H9 (cell line): ENCODE measurements around the gene DPP3. TPM values are rescaled to one million over a fixed set of nuclear protein-coding genes. Genes with fewer than 3 reads are reported as not detected.

Experiments used
- DNase-seq: peaks from one replicate; pipeline ENCODE4 v3.0.0-alpha.2; 2017
- H2AFZ ChIP-seq: one replicate; pipeline ENCODE4 v1.6.1; 2013; ENCODE audit warnings: mild to moderate bottlenecking, low read length, control low read depth, moderate library complexity
- H2AK5ac ChIP-seq: 2 replicates; pipeline ENCODE4 v1.6.1; 2013; ENCODE audit warnings: low read length, control low read depth, mixed read lengths; ENCODE audit not compliant: insufficient read length
- H2BK120ac ChIP-seq: one replicate; pipeline ENCODE4 v1.6.1; 2013; ENCODE audit warnings: low read depth, mild to moderate bottlenecking, low read length, control low read depth, inconsistent platforms; ENCODE audit not compliant: poor library complexity, severe bottlenecking
- H2BK12ac ChIP-seq: 2 replicates; pipeline ENCODE4 v1.6.1; 2013; ENCODE audit warnings: low read length, control low read depth, mixed read lengths, low read depth; ENCODE audit not compliant: insufficient read length
- H2BK15ac ChIP-seq: 2 replicates; pipeline ENCODE4 v1.6.1; 2013; ENCODE audit warnings: low read depth, low read length, control low read depth
- H2BK20ac ChIP-seq: one replicate; pipeline ENCODE4 v1.6.1; 2013; ENCODE audit warnings: low read depth, mild to moderate bottlenecking, low read length, control low read depth, inconsistent platforms; ENCODE audit not compliant: poor library complexity, severe bottlenecking
- H2BK5ac ChIP-seq: 2 replicates; pipeline ENCODE4 v1.6.1; 2013; ENCODE audit warnings: low read length, control low read depth, mixed read lengths; ENCODE audit not compliant: insufficient read length
- H3K14ac ChIP-seq: 2 replicates; pipeline ENCODE4 v1.6.1; 2013; ENCODE audit warnings: low read length, control low read depth; ENCODE audit not compliant: insufficient read depth
- H3K18ac ChIP-seq: 2 replicates; pipeline ENCODE4 v1.6.1; 2013; ENCODE audit warnings: low read depth, mild to moderate bottlenecking, mixed read lengths, low read length, control low read depth; ENCODE audit not compliant: insufficient read length
- H3K23ac ChIP-seq: 2 replicates; pipeline ENCODE4 v1.6.1; 2013; ENCODE audit warnings: low read length, control low read depth, mixed read lengths, low read depth; ENCODE audit not compliant: insufficient read length
- H3K23me2 ChIP-seq: 2 replicates; pipeline ENCODE4 v1.6.1; 2013; ENCODE audit warnings: low read depth, mild to moderate bottlenecking, mixed read lengths, low read length, control low read depth; ENCODE audit not compliant: insufficient read length, poor library complexity, severe bottlenecking
- H3K27ac ChIP-seq: 2 replicates; pipeline ENCODE4 v1.5.1; 2013; ENCODE audit warnings: low read length, control low read depth, mixed read lengths, low read depth; ENCODE audit not compliant: insufficient read length
- H3K27me3 ChIP-seq: 2 replicates; pipeline ENCODE4 v1.6.1; 2013; ENCODE audit warnings: low read length, control low read depth, inconsistent platforms; ENCODE audit not compliant: insufficient read depth
- H3K4ac ChIP-seq: 2 replicates; pipeline ENCODE4 v1.6.1; 2013; ENCODE audit warnings: low read depth, mild to moderate bottlenecking, control low read depth, inconsistent platforms, low read length, moderate library complexity
- H3K4me1 ChIP-seq: 2 replicates; pipeline ENCODE4 v1.6.1; 2013; ENCODE audit warnings: low read length, control low read depth, inconsistent platforms; ENCODE audit not compliant: insufficient read depth
- H3K4me2 ChIP-seq: 2 replicates; pipeline ENCODE4 v1.6.1; 2013; ENCODE audit warnings: low read length, control low read depth, mixed read lengths; ENCODE audit not compliant: insufficient read length, insufficient read depth
- H3K56ac ChIP-seq: 2 replicates; pipeline ENCODE4 v1.6.1; 2013; ENCODE audit warnings: low read depth, mild to moderate bottlenecking, mixed read lengths, low read length, control low read depth; ENCODE audit not compliant: insufficient read length
- H3K79me1 ChIP-seq: 2 replicates; pipeline ENCODE4 v1.6.1; 2013; ENCODE audit warnings: low read depth, mild to moderate bottlenecking, moderate library complexity, low read length, control low read depth, inconsistent platforms; ENCODE audit not compliant: insufficient read depth, poor library complexity, severe bottlenecking
- H3K79me2 ChIP-seq: 2 replicates; pipeline ENCODE4 v1.6.1; 2013; ENCODE audit warnings: low read length, control low read depth, inconsistent platforms; ENCODE audit not compliant: insufficient read depth
- H3K9ac ChIP-seq: 2 replicates; pipeline ENCODE4 v1.6.1; 2013; ENCODE audit warnings: low read length, control low read depth, mixed read lengths; ENCODE audit not compliant: insufficient read length; ENCODE audit errors: extremely low read depth
- H3K9me3 ChIP-seq: one replicate; pipeline ENCODE4 v1.6.1; 2013; ENCODE audit warnings: low read depth, low read length, inconsistent platforms; ENCODE audit not compliant: control insufficient read depth
- H3T11ph ChIP-seq: one replicate; pipeline ENCODE4 v1.6.1; 2013; ENCODE audit warnings: mild to moderate bottlenecking, low read length, control low read depth, inconsistent platforms
- H4K20me1 ChIP-seq: one replicate; pipeline ENCODE4 v1.6.1; 2013; ENCODE audit not compliant: control insufficient read depth, insufficient read length, insufficient read depth
- H4K5ac ChIP-seq: 2 replicates; pipeline ENCODE4 v1.6.1; 2013; ENCODE audit warnings: low read depth, mild to moderate bottlenecking, mixed read lengths, low read length, control low read depth; ENCODE audit not compliant: insufficient read length
- H4K8ac ChIP-seq: replicated peaks from 2 replicates; pipeline ENCODE4 v1.6.1; 2013; ENCODE audit warnings: low read length, control low read depth, mixed read lengths, low read depth; ENCODE audit not compliant: insufficient read length
- H4K91ac ChIP-seq: 2 replicates; pipeline ENCODE4 v1.6.1; 2013; ENCODE audit warnings: low read depth, mild to moderate bottlenecking, moderate library complexity, mixed read lengths, low read length, control low read depth; ENCODE audit not compliant: insufficient read length
- H3K27ac Mint-ChIP-seq, 3 experiments: 2 replicates in 2 of 3; 3 replicates in 1 of 3; pipeline ENCODE4 v1.8.0; 2020 to 2021; ENCODE audit warnings: mixed read lengths in 3 of 3, mild to moderate bottlenecking in 1 of 3, moderate library complexity in 1 of 3
- H3K27me3 Mint-ChIP-seq: 2 replicates; pipeline ENCODE4 v1.8.0; 2021; ENCODE audit warnings: low read depth, mild to moderate bottlenecking, moderate library complexity, mixed read lengths
- H3K36me3 Mint-ChIP-seq, 3 experiments: 2 replicates in 2 of 3; 3 replicates in 1 of 3; pipeline ENCODE4 v1.8.0; 2020 to 2021; ENCODE audit warnings: low read depth in 3 of 3, mixed read lengths in 3 of 3; ENCODE audit not compliant: insufficient read depth in 1 of 3
- H3K4me1 Mint-ChIP-seq, 2 experiments: 2 replicates each; pipeline ENCODE4 v1.8.0; 2020; ENCODE audit warnings: mixed read lengths in 2 of 2
- H3K4me3 Mint-ChIP-seq, 2 experiments: 2 replicates in 1 of 2; 3 replicates in 1 of 2; pipeline ENCODE4 v1.8.0; 2020 to 2021; ENCODE audit warnings: mild to moderate bottlenecking in 2 of 2, mixed read lengths in 2 of 2, moderate library complexity in 1 of 2
- H3K9me3 Mint-ChIP-seq, 2 experiments: 2 replicates in 1 of 2; 3 replicates in 1 of 2; pipeline ENCODE4 v1.8.0; 2020; ENCODE audit warnings: mild to moderate bottlenecking in 2 of 2, mixed read lengths in 2 of 2, moderate library complexity in 1 of 2
- CTCF ChIP-seq: fragments of 200-600 bp; sonication (generic); conservative IDR thresholded peaks from 3 replicates; pipeline ENCODE4 v1.8.0; 2021; ENCODE audit warnings: antibody characterized with exemption, mild to moderate bottlenecking
- WGBS: extraction: QIAGEN DNeasy Blood & Tissue Kit; methylation state at CpG from one replicate; pipeline ENCODE4 v1.1.7; 2013; ENCODE audit warnings: missing lambda C conversion rate, low lambda C conversion rate, mixed read lengths; ENCODE audit not compliant: insufficient read length; ENCODE audit errors: extremely low coverage; 5-methylcytosine and 5-hydroxymethylcytosine counted together
- total RNA-seq: library from RNA; stranded (reverse); gene quantifications from 2 replicates; pipeline ENCODE4 v1.2.1, GENCODE V29; 2021

The DPP3 gene
- total RNA-seq, 1 experiment from 2014 or later = 85.3 TPM

- Mint-ChIP-seq H3K4me1 (peaks cover 25 to 29% of the 10 kb centered on the region in 2 experiments), H3K4me3 (peak overlapping the region; percentile 91 to 93), H3K9me3 (no peaks in the 10 kb centered on the region), H3K36me3 (peaks cover 0 to 17% (median 14%) of the 10 kb centered on the region in 3 experiments; a peak in 5 of 7 replicates), H3K27ac (peak overlapping the region; percentile 73 to 98 (median 74); a peak in 5 of 7 replicates), H3K27me3 (no peaks in the 10 kb centered on the region)
- H3K4me1 ChIP-seq = no peaks in the 10 kb centered on the region
- H3K56ac ChIP-seq = no peak overlapping the region
- WGBS = no CpG with 5 or more reads among the region's 34 CpGs
- no peak overlapping the region for H2BK5ac ChIP-seq
- H3K79me2 ChIP-seq = no peaks in the 10 kb centered on the region
- H2BK120ac ChIP-seq = peak overlapping the region; percentile 89
- no peaks in the 10 kb centered on the region for H3K9me3 ChIP-seq
- H4K8ac ChIP-seq = no peak overlapping the region
- peak overlapping the region; percentile 55 for H3K18ac ChIP-seq
- no peaks in the 10 kb centered on the region for H3K27me3 ChIP-seq
- H3T11ph ChIP-seq = no peak overlapping the region
- H4K20me1 ChIP-seq = no peaks in the 10 kb centered on the region
- no peak overlapping the region for H2AK5ac ChIP-seq
- H3K4me2 ChIP-seq = peak overlapping the region; percentile 52
- H2BK15ac ChIP-seq = no peak overlapping the region
- no peak for DNase-seq
- H3K79me1 ChIP-seq = no peaks in the 10 kb centered on the region
- no peak overlapping the region for H4K91ac ChIP-seq
- H3K9ac ChIP-seq = peak overlapping the region; percentile 85
- peaks cover 13% of the 10 kb centered on the region for H3K23me2 ChIP-seq
- no peak for TF ChIP-seq CTCF
- no peak overlapping the region for H3K4ac ChIP-seq
- peak overlapping the region; percentile 6 for H3K27ac ChIP-seq
- peak overlapping the region; percentile 84 for H3K14ac ChIP-seq
- no peak overlapping the region for H2BK20ac ChIP-seq
- H4K5ac ChIP-seq = no peak overlapping the region
- no peak overlapping the region for H2BK12ac ChIP-seq
- H2AFZ ChIP-seq = no peak overlapping the region
- no peak overlapping the region for H3K23ac ChIP-seq
Measured at GRCh38 chr11:66479394-66480116, 679 bp upstream of the DPP3 start.
